GM21526 (cell line): ENCODE measurements around the gene TIPARP.
"Not testable (repeated sequence)": the region's sequence is repeated elsewhere in the genome, so short reads cannot be mapped to it uniquely, and the experiment has no call there.

Experiments
- ATAC-seq: cut with Tn5 transposase; IDR thresholded peaks from one replicate; pipeline ENCODE4 v1.9.1; 2021; ENCODE audit warnings: moderate library complexity; ENCODE audit not compliant: unreplicated experiment, low FRiP score

TIPARP gene

GRCh38 chr3:156732715-156733421, 58.5 kb downstream of the TIPARP start:
- no peak for ATAC-seq

DNA sequence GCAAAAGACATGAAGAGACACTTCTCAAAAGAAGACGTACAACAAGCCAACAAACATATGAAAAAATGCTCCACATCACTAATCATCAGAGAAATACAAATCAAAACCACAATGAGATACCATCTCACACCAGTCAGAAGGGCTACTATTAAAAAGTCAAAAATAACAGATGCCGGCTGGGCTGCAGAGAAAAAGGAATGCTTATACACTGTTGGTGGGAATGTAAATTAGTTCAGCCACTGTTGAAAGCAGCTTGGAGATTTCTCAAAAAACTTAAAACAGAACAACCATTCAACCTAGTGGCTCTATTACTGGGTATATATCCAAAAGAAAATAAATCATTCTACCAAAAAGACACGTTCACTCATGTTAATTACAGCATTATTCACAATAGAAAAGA, 60.3 kb downstream of the TIPARP start:
- ATAC-seq: not testable (repeated sequence)

DNA sequence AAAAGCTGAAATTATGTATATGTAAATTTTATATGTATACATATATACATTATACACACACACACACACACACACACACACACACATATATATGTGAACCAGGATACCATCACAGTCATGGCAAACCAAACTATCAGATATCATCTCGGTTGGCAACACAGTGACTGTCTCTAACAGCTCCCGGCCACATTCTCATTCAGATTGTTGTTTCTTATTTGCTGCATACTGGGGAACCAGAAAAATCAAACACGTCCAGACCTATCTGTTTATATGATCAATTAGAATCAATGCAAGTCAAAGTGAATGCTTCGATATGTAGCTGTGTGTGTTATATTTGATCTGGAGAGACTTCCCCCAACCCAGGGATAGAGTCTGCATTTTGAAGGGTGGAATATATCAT, 61.1 kb downstream of the TIPARP start:
- no peak for ATAC-seq

DNA sequence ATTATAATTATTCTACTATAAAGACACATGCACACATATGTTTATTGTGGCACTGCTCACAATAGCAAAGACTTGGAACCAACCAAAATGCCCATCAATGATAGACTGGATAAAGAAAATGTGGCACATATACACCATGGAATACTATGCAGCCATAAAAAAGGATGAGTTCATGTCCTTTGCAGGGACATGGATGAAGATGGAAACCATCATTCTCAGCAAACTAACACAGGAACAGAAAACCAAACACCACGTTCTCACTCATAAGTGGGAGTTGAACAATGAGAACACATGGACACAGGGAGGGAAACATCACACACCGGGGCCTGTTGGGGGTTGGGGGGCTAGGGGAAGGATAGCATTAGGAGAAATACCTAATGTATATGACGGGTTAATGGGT, 62.7 kb downstream of the TIPARP start:
- not testable (repeated sequence) for ATAC-seq

DNA sequence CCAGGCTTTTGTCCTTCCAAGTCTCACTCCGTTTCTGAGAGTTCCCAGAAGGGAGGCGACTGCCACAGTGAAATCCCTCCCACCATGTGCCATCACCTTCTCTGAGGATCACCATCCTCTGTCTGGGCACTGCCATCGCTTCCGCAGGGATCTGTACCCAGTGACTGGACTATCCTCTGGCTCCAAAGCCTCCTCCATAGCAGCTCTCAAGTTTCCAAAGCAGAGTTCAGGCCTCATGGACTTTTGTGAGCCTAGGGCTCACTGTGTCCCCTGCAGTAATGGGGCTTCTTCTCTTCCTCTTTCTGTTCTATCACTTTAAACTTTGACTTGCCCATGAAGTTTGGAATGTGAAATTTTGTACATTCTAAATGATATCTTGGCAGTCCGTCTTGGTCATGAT, 63.9 kb downstream of the TIPARP start:
- ATAC-seq: no peak

GRCh38 chr3:156739976-156740375, 65.6 kb downstream of the TIPARP start:
- no peak for ATAC-seq

GRCh38 chr3:156740581-156740980, 66.2 kb downstream of the TIPARP start:
- ATAC-seq: not testable (repeated sequence)

GRCh38 chr3:156741935-156742334, 67.5 kb downstream of the TIPARP start:
- ATAC-seq: no peak

GRCh38 chr3:156742401-156742800, 68.0 kb downstream of the TIPARP start:
- ATAC-seq: no peak

DNA sequence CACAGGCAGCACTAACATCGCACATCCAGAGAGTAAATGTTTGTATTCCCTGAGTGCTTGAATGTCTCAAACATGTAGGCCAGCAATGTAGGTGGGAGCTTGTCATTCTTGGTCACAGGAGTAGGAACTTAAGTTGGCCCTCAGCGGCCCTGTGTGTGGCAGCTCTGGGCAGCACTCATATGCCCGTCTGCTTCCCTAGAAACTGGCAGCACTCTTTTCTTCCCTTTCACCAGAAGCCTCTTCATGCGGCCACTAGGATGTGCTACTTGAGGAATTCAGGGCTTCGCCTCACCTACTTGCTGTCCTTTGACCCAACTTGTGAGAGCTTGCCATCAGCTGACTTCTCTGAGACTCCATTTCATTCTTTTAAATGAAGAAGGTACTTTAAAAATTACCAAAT, 69.5 kb downstream of the TIPARP start:
- ATAC-seq: no peak

GRCh38 chr3:156744631-156745030, 70.2 kb downstream of the TIPARP start:
- ATAC-seq: no peak

- no peak for ATAC-seq
Measured at GRCh38 chr3:156745766-156746165, 71.4 kb downstream of the TIPARP start.

DNA sequence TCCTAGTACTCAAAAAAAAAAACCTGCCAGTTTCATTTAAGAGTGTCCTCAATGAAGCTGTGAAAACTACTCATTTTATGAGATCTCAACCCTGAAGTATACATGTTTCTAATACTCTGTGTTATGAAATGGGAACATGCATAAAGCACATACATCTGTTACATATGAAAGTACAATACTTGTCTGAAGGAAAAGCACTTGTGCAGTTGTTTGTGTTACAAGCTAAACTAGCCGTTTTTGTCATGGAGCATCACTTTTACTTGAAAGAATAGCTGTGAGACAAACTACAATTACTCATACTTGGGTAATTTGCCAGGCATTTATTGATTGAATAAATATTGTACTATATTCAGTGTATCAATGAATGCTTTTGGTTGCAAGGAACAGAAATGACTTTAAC, 72.7 kb downstream of the TIPARP start:
- no peak for ATAC-seq

DNA sequence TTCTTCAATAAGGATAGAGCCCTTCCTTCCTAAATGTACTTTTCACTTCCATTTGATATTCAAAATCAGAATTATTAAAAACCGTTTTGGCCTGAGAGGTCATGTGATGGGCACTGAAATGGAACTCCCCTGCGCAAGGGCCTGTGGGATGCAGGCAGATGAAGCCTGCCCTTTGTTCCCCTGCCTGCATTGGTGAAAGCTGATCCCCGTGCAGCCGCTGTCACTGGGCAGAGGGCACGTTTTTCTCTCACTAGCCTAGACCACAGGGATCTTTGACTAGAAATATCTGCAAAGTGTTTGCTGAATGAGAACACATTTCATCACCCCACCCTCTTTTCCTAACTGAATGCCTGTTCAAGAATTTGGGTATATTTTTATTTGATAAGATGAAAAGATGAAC, 74.9 kb downstream of the TIPARP start:
- no peak for ATAC-seq

DNA sequence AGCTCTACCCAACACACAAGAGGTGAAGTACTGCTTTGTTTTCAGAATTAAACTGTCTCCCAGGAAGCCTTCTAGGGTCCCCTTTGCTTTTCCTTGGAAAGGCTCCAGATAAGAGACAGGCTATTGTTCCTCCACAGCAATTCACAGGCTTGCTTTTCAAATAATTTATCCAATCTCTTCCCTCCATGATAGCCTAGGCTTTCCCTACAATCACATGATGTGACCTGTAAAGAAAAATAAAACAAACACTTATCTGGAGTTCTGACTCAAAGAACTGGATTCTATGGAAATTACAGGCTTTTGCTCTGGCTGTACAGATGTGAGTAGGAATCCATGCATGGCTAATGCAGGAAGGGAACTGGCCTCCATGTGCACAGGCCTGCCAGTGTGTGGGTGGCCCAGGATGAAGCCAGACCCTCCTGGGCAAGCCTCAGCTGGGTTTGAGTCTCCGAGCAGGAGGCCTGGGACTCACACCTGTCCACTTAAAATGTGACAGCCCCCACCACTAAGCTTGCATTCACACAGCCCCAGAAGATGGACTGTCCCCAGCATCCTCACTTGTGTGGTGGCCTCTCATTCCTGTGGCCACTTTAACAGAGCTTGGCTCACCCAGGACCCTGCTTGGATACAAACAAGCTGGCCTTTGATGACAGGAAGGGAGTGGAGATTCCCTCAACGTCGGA, 75.9 kb downstream of the TIPARP start:
- ATAC-seq: no peak

DNA sequence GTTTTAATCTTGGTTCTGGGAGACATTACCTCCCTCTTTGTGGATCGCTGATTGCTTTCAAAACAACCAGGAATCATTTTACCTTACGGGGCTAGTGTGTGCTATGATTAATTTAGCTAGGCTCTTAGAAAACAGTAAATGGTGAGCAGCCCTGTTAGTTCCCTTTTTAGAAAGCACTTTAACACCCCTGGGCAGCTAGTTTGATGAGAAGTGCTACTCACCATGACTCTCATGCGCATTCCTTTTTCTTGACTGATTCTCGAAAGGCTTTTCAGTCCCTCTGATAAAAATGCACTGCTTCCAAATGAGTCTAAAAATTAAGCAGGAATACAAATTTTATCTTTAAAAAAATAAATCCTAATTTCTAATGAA, 76.5 kb downstream of the TIPARP start:
- ATAC-seq: no peak

DNA sequence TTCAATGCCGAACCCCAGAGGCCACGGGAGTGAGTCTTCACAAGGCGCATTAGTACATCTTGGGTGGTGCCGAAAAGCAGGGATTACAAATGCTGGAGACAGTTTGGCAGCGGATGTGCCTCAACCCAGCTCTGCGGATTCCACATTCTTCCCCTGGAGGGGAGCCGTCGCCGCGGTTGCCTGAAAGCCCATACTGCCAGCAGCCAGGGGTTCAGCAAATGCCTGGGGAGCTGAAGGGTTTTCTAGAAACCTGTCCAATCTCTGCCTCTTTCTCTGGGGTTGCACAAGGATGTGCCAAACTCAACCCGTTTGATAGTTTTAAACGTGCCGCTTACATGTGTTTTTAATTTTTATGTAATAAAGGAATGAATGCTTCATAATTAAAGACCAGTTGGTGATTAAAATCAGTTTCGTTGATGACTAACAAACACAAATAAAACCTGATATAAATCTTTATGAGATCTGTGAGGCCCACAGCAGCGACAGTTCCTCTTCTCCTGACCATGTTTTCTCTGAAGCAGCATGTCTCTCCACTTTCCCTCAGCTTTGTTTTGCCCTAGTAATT, 77.2 kb downstream of the TIPARP start:
- no peak for ATAC-seq
